Measurements from ENCODE around the gene GRIK3. TPM values are rescaled to one million over a fixed set of nuclear protein-coding genes. Genes with fewer than 3 reads are reported as not detected.

GRIK3 gene
- polyA plus RNA-seq, 1 donor (not counting 4 experiments of a cell fraction or from before 2014, with no cell fraction given) = not detected

GRCh38 chr1:36937371-36937770 is 96.9 kb downstream of the GRIK3 start:
- H3K27ac ChIP-seq (ENCODE audit: control insufficient read depth, insufficient read depth, low read length) = no peak overlapping the region
- dilution Hi-C loops (cut with MboI; ENCODE audit: extremely low pct_ligation_motif_present, low sequenced_read_pairs) = no loop called here

GRCh38 chr1:36934061-36934460 is 100.3 kb downstream of the GRIK3 start:
- Histone ChIP-seq H3K27me3 (ENCODE audit: control insufficient read depth, extremely low read depth, insufficient read depth, low read length) (no peaks in the 10 kb centered on the region), H3K9ac (ENCODE audit: control insufficient read depth, extremely low read depth, insufficient read depth, low read length) (no peak overlapping the region), H3K36me3 (ENCODE audit: control insufficient read depth in 2 of 2, extremely low read depth in 1 of 2, insufficient read depth in 2 of 2, low read length in 2 of 2) (no peaks in the 10 kb centered on the region), H3K27ac (ENCODE audit: control insufficient read depth, insufficient read depth, low read length) (no peak overlapping the region), H3K9me1 (ENCODE audit: control insufficient read depth, extremely low read depth, insufficient read depth, low read length) (no peaks in the 10 kb centered on the region), H3K4me2 (ENCODE audit: control insufficient read depth, extremely low read depth, insufficient read depth, low read depth, low read length) (no peak overlapping the region), H3K4me1 (ENCODE audit: control insufficient read depth, extremely low read depth, insufficient read depth, low read length) (no peaks in the 10 kb centered on the region), H3K4me3 (ENCODE audit: control insufficient read depth in 2 of 3, extremely low read depth in 1 of 3, insufficient read depth in 2 of 3, low read depth in 1 of 3, low read length in 3 of 3) (no peak overlapping the region), H3K79me2 (ENCODE audit: control insufficient read depth, insufficient read depth, low read length) (no peaks in the 10 kb centered on the region), H3K9me3 (ENCODE audit: control insufficient read depth, low read depth, low read length) (no peaks in the 10 kb centered on the region), H4K20me1 (ENCODE audit: control insufficient read depth, extremely low read depth, insufficient read depth, low read length) (no peaks in the 10 kb centered on the region), H2AFZ (ENCODE audit: control insufficient read depth, low read length) (no peak overlapping the region)
- dilution Hi-C loops (cut with MboI; ENCODE audit: extremely low pct_ligation_motif_present, low sequenced_read_pairs) = no loop called here
- no peak for TF ChIP-seq EZH2 (IDR thresholded peaks at IDR 0.05; ENCODE audit: low read length)
- TF ChIP-seq, protein P1, sequence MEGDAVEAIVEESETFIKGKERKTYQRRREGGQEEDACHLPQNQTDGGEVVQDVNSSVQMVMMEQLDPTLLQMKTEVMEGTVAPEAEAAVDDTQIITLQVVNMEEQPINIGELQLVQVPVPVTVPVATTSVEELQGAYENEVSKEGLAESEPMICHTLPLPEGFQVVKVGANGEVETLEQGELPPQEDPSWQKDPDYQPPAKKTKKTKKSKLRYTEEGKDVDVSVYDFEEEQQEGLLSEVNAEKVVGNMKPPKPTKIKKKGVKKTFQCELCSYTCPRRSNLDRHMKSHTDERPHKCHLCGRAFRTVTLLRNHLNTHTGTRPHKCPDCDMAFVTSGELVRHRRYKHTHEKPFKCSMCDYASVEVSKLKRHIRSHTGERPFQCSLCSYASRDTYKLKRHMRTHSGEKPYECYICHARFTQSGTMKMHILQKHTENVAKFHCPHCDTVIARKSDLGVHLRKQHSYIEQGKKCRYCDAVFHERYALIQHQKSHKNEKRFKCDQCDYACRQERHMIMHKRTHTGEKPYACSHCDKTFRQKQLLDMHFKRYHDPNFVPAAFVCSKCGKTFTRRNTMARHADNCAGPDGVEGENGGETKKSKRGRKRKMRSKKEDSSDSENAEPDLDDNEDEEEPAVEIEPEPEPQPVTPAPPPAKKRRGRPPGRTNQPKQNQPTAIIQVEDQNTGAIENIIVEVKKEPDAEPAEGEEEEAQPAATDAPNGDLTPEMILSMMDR (optimal IDR thresholded peaks at IDR 0.05 in 1 of 3, IDR thresholded peaks at IDR 0.05 in 1 of 3, conservative IDR thresholded peaks at IDR 0.05 in 1 of 3; ENCODE audit: extremely low read depth in 1 of 3, insufficient read depth in 2 of 3, low read length in 3 of 3) = no peak
- DNase-seq (ENCODE audit: low read depth, low spot score) (no peak), FAIRE-seq (no peak)

More at GRCh38 chr1:36937371-36937770, 96.9 kb downstream of the GRIK3 start:
- Histone ChIP-seq H3K9me3 (ENCODE audit: control insufficient read depth, low read depth, low read length) (no peaks in the 10 kb centered on the region), H3K4me2 (ENCODE audit: control insufficient read depth, extremely low read depth, insufficient read depth, low read depth, low read length) (no peak overlapping the region), H3K79me2 (ENCODE audit: control insufficient read depth, insufficient read depth, low read length) (no peaks in the 10 kb centered on the region), H4K20me1 (ENCODE audit: control insufficient read depth, extremely low read depth, insufficient read depth, low read length) (no peaks in the 10 kb centered on the region), H3K4me3 (ENCODE audit: control insufficient read depth in 2 of 3, extremely low read depth in 1 of 3, insufficient read depth in 2 of 3, low read depth in 1 of 3, low read length in 3 of 3) (no peak overlapping the region), H3K9ac (ENCODE audit: control insufficient read depth, extremely low read depth, insufficient read depth, low read length) (no peak overlapping the region), H3K4me1 (ENCODE audit: control insufficient read depth, extremely low read depth, insufficient read depth, low read length) (no peaks in the 10 kb centered on the region), H2AFZ (ENCODE audit: control insufficient read depth, low read length) (no peak overlapping the region), H3K27me3 (ENCODE audit: control insufficient read depth, extremely low read depth, insufficient read depth, low read length) (peaks cover 1% of the 10 kb centered on the region), H3K9me1 (ENCODE audit: control insufficient read depth, extremely low read depth, insufficient read depth, low read length) (no peaks in the 10 kb centered on the region), H3K36me3 (ENCODE audit: control insufficient read depth in 2 of 2, extremely low read depth in 1 of 2, insufficient read depth in 2 of 2, low read length in 2 of 2) (no peaks in the 10 kb centered on the region)
- TF ChIP-seq EZH2 (IDR thresholded peaks at IDR 0.05; ENCODE audit: low read length) = no peak
- TF ChIP-seq, protein P1 (optimal IDR thresholded peaks at IDR 0.05 in 1 of 3, IDR thresholded peaks at IDR 0.05 in 1 of 3, conservative IDR thresholded peaks at IDR 0.05 in 1 of 3; ENCODE audit: extremely low read depth in 1 of 3, insufficient read depth in 2 of 3, low read length in 3 of 3) = no peak
- FAIRE-seq (no peak), DNase-seq (ENCODE audit: low read depth, low spot score) (no peak)
